NCI-H1930 (cell line): ENCODE measurements around the gene EVI5.

ENCODE experiments used
- DNase-seq, 2 experiments: peaks; one replicate each; lab custom pipeline; 2025; lab: John Stamatoyannopoulos, UW

EVI5 gene

DNA sequence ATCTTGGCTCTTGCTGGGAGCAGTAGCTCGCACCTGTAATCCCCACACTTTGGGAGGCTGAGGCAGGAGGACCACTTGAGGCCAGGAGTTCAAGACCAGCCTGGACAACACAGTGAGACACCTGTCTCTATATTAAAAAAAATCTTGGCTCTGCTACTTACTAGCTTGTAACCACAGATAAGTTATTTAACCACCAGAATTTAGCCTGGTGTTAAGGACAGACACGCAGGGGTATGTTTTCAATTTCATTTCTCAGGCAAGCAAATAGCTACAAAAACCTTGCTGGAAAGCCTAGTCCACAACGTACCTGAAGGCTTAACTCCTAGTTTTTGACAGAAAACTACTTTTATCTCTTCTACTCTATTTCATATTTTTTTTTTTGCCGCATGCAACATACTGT is 273.4 kb downstream of the EVI5 start:
- no peak for DNase-seq

DNA sequence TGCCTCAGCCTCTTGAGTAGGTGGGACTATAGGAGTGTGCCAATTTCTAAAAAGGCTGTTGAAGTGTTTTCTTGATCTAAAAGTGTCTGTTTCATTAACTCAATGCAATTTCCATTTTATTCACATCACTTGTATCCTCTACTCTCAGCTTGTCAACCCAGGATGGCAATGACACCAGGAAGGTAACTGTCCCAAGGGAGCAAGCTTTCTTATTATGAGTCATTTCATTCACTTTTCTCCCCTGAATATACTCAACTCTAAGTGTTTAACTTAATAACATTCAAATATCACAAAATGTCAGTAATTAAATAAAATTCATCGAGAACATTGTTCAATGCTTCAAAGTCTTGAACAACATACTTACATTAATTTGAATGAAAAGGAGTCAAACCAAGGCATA is 275.3 kb downstream of the EVI5 start:
- DNase-seq, result no peak

DNA sequence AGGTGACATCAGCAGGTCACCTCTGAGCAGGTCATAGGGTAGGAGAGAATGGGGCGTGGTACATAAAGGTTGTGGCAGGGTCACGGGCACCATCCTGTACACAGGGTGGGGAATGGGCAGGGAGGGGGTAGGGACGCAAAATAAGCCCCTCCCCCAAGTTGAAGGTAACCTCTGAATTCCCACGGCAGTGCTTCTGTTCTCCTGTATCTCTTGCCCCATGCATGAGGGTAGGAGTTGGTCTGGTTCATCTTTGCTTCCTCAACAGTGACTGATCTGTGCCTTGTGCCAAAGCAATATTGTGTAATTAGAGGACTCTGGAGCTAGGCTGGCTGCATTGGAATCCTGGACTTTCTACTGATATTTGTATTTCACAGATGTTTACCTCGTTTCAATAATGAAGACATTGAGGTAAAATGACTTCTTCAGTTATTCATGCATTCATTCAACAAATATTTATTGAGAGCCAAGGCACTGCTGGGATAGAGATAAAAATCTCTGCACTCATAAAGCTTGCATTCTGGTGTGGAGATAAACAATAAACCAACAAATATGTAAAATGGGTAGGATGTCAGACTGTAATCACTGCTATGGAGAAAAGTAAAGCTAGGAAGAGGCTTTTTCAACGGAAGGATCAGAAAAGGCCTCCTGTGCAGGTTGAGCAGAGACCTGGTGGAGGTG is 279.8 kb downstream of the EVI5 start:
- DNase-seq, result no peak

DNA sequence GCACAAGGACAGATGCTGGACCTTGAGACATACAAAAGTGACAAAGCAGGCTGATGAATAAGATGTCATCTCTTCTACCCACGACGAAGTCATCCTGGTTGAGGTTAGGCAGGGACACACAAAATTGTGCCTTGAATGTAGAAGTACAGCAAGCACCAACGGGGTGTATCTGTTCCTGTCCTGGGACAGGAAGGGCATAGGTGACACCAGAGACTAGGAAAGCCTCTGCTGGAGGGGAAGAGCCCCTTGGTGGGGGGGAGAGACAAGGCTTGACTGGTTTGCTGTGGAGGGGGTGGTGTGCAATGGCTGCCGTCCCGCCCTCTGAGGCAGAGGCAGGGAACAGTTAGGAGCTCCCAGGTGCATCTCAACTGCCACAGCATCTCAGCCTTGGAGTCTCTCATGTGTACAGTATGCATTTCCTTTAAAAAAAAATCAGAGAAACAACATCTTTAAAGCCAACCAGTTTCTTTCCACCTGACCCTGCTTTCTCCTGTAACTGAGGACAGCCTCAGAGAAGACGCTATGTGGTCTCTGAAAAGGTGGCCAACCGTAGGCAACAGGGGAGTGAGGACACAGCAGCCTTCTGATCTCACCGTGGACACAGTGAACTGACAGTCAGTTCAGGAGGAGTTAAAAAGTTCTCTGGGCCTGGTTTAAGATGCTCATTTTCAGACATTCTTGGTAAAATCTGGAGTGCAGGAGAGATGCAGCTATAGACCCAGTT is 280.5 kb downstream of the EVI5 start:
- DNase-seq, result no peak

DNA sequence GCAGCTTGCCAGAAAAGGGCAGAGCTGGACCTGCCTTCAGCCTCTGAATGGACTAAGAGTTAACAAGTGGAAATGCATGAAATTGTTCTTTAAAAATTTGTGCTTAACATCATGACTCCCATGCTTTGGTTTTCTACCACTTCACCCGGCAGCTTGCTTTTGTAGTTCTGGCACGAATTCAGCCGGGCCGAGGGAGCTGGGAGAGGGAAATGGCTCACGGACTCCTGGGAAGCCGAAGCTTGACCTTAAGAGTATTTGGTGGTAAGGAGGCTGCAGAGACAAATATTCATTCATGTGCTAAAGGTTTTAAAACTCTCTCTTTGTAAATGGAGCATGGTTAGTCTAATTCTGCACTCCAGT is 281.0 kb downstream of the EVI5 start:
- DNase-seq, result no peak

DNA sequence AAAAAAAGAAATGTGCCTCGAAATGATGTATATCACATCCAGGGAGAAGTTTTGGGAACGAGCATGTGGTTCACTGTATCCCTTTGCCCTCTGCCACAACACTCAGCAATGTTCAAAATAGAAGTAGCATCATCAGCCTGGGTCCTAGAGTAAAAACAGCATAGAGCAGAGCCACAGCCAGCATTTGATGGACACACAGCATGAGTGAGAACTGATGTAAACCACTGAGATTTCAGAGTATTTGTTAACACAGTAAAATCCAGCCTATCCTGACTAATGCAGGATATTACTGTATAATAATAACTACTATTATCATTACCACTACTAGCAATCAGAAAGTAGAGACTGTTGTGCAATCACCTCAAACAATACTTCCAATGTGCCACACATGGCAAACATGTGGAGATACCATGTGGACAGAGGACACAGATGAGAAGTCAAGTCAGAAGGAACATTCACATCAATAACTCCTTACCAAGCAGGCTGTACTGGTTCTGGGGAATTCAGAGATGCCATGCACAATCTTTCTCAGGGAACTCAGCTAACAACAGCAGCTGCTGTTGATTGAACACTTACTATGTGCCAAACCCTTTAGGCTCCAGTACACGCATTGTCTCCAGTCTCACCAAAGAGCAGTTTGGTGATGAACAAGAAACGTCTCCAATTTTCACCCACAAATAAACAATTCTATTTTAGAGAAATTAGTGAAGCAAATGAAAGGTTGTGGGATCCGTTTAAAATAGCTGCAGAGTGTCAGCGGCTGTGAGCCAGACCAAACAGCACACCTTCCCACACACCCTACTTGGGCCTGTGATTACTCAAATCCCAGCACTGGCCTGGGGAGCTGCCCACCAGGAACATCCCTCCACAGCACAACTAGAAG is 281.6 kb downstream of the EVI5 start:
- no peak for DNase-seq

DNA sequence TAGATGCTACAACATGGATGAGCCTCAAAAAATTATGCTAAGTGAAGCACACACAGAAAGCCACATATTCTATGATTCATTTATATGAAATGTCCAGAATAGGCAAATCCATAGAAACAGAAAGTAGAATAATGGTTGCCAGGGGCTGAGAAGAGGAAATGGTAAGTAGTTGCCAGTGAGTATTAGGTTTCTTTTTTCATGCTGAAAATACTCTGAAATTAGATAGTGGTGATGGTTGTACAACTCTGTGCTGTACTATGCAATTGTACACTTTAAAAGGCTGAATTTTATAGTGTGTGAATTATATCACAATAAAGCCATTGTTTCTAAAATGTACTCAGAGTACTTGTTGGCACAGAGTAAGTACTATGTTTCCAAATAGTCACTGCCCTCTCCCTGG is 282.7 kb downstream of the EVI5 start:
- no peak for DNase-seq

DNA sequence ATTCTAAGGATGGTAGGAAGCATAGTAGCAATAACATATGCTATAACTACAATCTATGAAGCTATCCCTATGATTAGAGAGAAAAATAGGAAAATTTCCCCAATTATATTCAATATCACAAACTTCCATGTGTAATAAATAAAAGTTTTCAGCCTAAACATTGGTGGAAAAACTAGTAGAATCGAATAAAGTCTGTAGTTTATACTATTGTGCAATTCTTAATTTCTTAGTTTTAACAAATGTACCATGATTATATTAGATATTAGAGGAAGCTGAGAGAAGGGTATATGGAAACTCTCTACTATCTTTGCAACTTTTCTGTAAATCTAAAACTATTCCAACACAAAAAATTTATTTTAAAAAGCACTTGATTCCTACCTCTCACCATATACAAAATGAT is 284.4 kb downstream of the EVI5 start:
- DNase-seq, result no peak

DNA sequence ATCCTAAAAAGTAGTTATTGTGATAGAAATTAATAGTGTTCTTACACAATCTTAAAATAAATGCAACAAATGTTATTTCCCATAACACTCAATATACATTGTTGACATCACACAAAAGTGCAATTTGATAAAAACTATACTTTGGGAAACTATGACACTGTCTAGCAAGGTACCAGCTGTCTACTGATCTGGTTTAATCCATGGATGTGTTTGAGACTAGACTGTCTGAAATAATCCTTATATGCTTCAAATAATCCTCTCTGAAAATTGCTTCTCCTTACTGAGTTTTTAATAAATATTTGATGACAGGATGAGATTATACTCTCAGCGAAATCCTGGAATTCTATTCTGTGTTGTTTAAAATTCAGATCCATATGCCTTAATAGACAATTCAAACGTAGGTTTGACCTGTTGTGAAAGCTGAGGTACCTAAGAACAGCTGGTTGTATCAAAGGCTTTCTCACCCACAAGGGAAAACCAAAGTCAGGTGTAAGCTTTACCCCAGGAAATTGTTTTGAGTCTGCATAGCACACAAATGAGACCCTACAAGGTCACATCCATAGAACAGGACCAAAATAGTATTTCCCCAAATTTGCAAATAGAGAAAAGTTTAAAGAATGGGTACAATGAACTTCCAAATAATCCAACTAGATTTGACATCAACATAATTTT is 289.4 kb downstream of the EVI5 start:
- DNase-seq, result no peak

DNA sequence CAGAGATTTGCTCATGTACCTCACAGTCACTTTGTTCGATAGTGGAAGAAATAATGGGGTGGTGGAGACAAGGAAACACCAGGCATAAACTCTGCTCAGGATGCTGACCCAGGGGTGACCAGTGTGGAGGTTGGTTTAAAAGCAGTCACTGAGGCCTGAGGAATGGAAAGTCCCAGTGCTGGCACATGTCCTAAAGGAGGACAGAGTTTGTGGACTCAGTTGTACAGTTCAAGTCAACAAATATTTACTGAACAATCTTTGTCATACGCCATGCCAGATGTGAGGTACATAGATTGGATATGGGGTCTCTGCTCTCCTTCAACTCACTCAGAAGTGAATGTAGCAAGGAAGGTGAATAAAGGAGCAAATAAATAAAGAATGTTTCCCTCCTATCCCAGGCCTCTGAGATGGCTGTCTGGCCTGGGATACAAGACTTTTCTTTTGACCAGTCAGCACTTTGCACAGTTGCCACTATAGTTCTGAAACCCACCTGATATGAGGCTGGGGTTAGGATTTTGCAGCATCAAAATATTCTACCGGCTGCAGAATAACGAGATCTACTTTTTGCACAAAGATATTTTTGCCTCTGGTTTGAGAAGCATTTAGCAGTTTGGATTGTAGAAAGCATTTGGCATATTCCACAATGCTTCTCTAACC is 290.3 kb downstream of the EVI5 start:
- DNase-seq, result no peak

DNA sequence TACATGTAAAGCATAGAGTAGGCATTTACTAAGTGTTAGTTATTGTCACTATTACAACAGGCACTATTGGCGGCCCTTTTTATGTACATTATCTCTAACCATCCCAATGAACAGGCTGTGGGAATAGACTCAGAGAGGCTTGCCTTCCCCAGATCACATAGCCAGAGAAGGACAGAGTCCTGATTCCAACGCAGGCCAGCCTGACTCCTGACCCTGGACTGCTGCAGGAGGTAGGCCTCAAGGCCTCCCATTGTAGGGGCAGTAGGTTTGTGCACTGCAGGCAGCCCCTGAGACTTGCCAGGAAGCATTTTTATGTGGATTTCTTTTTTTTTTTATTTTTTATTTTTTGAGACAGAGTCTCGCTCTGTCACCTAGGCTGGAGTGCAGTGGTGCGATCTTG is 291.8 kb downstream of the EVI5 start:
- no peak for DNase-seq

DNA sequence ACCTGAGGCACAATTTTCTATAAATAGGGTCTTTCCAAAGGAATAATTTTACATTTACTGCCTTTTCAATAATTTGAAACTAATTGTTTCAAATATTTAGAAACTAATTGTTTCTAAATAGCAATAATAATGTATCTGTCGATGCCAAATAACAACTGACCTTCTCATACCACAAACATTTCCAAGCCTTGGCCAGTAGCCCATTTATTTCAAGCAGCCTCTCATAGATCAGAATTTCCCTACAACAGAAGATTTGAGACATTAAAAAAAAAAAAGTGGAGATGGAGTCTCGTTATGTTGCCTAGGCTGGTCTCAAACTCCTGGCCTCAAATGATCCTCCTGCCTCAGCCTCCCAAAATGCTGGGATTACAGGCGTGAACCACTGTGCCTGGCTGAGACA is 296.1 kb downstream of the EVI5 start:
- no peak for DNase-seq

DNA sequence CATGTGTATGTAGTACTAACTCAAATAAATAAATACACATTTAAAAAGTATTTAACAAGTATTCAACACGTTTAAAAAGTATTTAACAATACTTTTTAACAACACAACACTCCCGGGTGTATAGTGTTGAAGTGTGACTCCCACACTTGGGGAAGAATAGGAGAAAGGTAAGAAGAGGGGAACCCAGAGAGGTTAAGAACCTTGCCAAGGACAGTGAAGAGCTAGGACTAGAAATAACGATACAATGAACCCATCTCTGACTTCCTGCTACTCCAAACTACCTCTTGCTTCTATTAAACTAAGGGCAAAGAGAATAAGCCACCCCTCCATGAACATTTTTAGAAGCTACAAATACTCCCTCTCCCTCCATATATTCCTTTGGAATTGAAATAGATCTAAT is 296.5 kb downstream of the EVI5 start:
- DNase-seq, result no peak

DNA sequence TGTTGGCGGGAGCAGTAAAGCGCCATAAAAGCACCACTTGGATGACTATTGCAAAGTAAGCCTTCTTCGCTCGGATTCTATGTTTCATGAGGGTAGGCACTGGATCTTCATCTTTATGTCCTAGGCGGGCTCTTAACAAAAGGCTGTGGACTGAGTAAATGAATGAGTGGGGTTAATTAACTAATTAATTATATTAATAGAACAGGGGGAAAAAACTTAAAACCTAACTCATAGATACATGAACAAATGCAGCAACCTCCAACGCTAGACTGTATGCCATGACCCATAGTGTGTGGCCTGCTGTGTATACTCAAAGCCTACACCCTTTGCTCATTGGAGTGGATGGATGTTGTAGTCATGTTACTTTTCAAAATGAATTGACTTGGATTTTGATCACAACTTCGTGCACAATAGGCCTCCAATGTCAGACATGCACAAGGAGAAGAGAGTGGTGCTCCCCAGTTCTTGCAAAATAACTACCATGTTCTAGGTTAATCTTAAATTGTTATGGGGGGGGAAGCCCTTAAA is 297.8 kb downstream of the EVI5 start:
- no peak for DNase-seq

DNA sequence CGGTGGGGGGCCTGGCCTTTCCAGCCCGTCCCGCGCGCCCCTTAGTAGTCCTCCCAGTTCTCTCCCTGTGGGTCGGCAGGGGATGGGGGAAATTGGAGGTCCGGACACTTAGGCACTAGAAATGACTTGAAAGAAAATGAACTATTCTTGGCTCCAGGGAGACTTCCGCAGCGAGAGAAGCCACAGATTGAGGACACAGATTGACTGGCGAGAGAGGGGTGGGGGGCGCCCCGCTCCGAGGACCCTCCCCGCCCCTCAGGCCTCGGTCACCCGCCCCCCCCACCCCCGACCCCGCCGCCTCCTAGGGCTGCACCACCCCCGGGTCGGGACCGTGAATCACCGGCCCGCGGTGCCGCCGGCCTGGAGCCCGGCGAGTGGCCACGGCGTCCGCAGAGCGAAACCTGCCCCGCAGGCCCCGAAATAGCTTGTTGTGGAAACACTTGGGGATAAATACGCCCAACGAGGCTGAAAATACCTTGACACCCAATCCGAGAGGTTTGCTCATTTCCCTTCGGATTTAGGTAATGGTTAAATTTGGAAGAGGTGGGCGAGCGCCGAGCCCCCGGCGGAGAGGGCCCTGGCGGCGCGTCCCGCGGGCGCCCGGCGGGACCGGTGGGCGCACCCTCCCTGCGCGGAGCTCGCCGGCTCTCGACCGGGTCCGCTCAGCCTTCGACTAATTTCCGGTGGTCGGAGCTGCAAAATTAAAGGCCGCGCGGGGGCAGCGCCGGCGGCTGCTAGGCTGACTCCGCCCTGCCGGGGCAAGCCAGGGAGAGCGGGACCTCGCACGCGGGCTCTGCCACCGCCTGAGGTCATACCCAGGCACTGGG is 298.4 kb downstream of the EVI5 start, which contains the start of gene GFI1:
Gene GFI1, minus strand, starts transcription at position 675 of the 827 bp plus-strand sequence. CDS start 3,438 bp downstream, outside the sequence.
- DNase-seq, result peak; percentile 17 to 57

DNA sequence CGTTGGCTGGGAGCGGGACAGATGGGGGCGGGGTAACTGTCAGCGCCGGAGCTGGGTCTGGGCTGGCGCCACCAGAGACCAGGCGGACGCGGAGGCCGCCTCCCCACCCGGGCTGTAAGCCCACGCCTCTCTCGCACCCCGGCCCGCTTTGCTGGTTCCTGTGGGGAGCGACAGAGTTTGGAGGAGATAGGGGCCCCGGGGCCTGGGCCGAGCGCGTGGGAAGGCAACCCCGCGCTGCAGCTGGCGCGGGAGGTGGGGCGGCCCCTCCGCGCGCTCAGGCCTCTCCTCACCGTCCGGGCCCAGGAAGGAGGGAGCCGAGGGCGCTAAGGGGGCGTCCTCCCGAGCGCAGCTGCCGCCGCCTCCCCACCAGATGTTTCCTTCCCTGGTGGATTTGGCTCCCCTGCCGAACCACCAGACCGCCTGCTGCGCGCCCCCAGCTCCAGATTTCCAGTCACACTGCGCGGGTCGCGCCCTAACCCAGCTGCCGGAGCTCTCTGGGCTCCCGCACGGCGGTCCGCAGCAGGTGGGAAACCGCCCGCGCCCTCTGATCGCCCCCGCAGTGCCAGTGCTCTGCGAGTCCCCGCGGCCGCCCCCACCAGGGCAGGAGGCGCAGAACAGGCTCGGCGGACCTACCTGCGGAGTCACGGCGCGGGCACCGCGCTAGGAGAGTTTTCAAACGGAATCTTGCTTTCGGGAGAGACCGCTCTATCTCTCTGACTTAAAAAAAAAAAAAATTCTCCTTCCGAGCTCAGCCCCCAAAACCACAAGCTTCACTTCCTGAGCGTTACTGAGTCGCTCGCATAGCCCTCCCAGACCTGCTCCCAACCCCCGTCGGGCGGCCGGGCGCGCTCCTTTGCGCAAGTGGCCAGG is 299.3 kb downstream of the EVI5 start:
- peak; percentile 64 to 66 for DNase-seq

DNA sequence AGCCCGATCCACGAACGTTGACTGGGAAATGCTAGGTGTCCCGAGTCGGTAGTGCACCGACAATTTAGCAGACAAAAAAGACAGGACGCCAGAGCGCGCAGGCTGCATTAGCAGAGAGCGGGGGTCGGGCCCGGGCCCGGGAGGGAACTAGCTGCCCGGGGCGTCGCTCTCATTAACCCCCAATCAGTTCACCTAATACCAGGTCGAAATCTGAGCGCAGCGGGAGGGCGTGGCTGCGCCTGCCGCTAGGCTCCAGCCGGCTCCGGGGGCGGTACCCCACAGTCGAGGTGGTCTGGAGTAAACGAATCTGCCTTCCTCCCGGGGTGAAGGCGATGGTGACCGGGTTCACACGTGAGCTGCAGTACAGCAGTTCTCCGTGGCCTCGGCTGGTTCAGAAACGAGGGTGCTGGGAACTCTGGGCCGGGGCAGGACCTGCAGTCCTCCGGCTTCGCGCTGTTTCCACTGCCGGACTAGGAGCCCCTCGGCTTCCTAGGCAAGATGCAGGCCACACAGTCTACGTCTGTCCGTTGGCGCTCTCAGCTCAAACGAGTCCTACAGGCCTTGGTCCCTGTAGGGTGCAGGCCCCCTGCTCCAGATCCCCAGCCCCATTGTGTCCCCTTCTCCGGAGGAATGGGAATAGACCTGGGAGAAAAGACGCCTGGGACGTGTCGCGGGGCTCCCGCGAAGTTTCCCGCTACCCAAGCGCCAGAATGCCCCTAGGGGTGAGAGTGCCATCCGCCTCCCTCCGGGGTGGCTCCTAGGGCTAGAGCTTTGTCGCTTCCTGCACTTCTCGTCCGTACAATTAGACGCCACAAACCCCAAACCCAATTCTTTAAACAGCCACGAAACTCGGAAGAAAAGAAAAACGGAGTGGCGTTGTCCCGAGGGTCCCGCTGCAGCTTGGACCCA is 300.2 kb downstream of the EVI5 start:
- DNase-seq, result peak; percentile 25 to 41
